NB4 (cell line): ENCODE data around the gene SLF2.

Experiments used
- MYC ChIP-seq: IDR thresholded peaks from 2 replicates; pipeline ENCODE4 v1.6.1; 2011; ENCODE audit warnings: low read depth, low read length
- TF ChIP-seq, protein P1 (sequence below): IDR thresholded peaks from one replicate; pipeline ENCODE4 v1.5.1; 2012; ENCODE audit warnings: low read depth, low read length

- TF ChIP-seq, protein P1, sequence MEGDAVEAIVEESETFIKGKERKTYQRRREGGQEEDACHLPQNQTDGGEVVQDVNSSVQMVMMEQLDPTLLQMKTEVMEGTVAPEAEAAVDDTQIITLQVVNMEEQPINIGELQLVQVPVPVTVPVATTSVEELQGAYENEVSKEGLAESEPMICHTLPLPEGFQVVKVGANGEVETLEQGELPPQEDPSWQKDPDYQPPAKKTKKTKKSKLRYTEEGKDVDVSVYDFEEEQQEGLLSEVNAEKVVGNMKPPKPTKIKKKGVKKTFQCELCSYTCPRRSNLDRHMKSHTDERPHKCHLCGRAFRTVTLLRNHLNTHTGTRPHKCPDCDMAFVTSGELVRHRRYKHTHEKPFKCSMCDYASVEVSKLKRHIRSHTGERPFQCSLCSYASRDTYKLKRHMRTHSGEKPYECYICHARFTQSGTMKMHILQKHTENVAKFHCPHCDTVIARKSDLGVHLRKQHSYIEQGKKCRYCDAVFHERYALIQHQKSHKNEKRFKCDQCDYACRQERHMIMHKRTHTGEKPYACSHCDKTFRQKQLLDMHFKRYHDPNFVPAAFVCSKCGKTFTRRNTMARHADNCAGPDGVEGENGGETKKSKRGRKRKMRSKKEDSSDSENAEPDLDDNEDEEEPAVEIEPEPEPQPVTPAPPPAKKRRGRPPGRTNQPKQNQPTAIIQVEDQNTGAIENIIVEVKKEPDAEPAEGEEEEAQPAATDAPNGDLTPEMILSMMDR: no peak
- TF ChIP-seq MYC: no peak
Observed at GRCh38 chr10:100986623-100986951, 73.8 kb downstream of the SLF2 start.
